Measurements from ENCODE around the gene ARAP1. TPM values are rescaled to one million over a fixed set of nuclear protein-coding genes. Genes with fewer than 3 reads are reported as not detected.

Gene ARAP1
- polyA plus RNA-seq, 1 donor (not counting 4 experiments of a cell fraction or from before 2014, with no cell fraction given) = 32.8 TPM

DNA sequence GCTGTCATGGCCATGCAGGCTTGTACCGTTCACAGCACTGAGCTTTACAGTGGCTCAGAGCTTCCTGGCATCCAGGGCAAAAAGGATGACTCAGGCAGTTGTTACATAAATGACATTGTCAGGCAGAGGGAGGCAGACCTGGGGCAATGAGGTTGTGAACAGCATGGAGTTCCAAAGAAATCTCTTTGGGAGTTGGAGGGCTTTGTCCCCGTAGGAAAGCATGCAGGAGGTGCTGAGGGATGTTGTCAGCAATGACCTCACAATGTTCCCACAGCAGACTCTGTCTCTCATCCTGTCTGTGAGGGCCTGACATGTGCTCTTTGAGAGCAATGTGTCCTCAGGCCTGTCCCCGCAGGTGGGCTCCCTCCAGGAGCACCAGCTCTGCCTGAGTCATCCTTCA is 52.1 kb downstream of the ARAP1 start:
- Histone ChIP-seq H3K4me3 (ENCODE audit: control insufficient read depth in 2 of 3, extremely low read depth in 1 of 3, insufficient read depth in 2 of 3, low read depth in 1 of 3, low read length in 3 of 3) (no peak overlapping the region), H4K20me1 (ENCODE audit: control insufficient read depth, extremely low read depth, insufficient read depth, low read length) (peaks cover 5% of the 10 kb centered on the region), H3K79me2 (ENCODE audit: control insufficient read depth, insufficient read depth, low read length) (no peaks in the 10 kb centered on the region), H3K27ac (ENCODE audit: control insufficient read depth, insufficient read depth, low read length) (no peak overlapping the region), H3K9me3 (ENCODE audit: control insufficient read depth, low read depth, low read length) (no peaks in the 10 kb centered on the region), H3K9me1 (ENCODE audit: control insufficient read depth, extremely low read depth, insufficient read depth, low read length) (peaks cover 2% of the 10 kb centered on the region), H3K27me3 (ENCODE audit: control insufficient read depth, extremely low read depth, insufficient read depth, low read length) (no peaks in the 10 kb centered on the region), H3K9ac (ENCODE audit: control insufficient read depth, extremely low read depth, insufficient read depth, low read length) (no peak overlapping the region), H2AFZ (ENCODE audit: control insufficient read depth, low read length) (no peak overlapping the region), H3K36me3 (ENCODE audit: control insufficient read depth in 2 of 2, extremely low read depth in 1 of 2, insufficient read depth in 2 of 2, low read length in 2 of 2) (peaks cover 36 to 47% of the 10 kb centered on the region in 2 experiments), H3K4me2 (ENCODE audit: control insufficient read depth, extremely low read depth, insufficient read depth, low read depth, low read length) (no peak overlapping the region), H3K4me1 (ENCODE audit: control insufficient read depth, extremely low read depth, insufficient read depth, low read length) (peaks cover 8% of the 10 kb centered on the region)
- FAIRE-seq (peak; percentile 83), DNase-seq (ENCODE audit: low read depth, low spot score) (no peak)
- no peak for TF ChIP-seq EZH2 (IDR thresholded peaks at IDR 0.05; ENCODE audit: low read length)
- TF ChIP-seq, protein P1, sequence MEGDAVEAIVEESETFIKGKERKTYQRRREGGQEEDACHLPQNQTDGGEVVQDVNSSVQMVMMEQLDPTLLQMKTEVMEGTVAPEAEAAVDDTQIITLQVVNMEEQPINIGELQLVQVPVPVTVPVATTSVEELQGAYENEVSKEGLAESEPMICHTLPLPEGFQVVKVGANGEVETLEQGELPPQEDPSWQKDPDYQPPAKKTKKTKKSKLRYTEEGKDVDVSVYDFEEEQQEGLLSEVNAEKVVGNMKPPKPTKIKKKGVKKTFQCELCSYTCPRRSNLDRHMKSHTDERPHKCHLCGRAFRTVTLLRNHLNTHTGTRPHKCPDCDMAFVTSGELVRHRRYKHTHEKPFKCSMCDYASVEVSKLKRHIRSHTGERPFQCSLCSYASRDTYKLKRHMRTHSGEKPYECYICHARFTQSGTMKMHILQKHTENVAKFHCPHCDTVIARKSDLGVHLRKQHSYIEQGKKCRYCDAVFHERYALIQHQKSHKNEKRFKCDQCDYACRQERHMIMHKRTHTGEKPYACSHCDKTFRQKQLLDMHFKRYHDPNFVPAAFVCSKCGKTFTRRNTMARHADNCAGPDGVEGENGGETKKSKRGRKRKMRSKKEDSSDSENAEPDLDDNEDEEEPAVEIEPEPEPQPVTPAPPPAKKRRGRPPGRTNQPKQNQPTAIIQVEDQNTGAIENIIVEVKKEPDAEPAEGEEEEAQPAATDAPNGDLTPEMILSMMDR (optimal IDR thresholded peaks at IDR 0.05 in 1 of 3, IDR thresholded peaks at IDR 0.05 in 1 of 3, conservative IDR thresholded peaks at IDR 0.05 in 1 of 3; ENCODE audit: extremely low read depth in 1 of 3, insufficient read depth in 2 of 3, low read length in 3 of 3) = no peak
- dilution Hi-C loops (cut with MboI; ENCODE audit: extremely low pct_ligation_motif_present, low sequenced_read_pairs) = no loop called here

DNA sequence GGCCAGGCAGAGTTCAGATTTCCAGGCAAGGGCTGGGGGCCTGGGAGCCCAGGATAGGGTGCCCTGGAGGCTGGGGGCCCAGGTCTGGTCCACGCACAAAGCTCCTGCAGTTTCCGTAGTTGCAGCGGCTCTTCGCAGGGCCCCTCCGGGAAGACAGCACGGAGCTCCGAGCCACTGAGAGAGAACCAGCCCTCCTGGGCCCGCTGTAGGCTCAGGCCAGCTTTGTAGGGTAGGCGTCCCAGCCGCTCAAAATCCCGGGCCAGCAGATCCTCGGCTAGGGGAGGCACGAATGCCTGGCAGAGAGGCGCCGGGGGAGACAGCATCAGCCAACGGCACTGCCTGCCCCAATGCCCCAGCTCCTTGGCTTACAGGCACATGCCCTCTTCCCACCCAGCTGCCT is 54.4 kb downstream of the ARAP1 start:
- no peak overlapping the region for H2AFZ ChIP-seq (ENCODE audit: control insufficient read depth, low read length)
- no peak overlapping the region for H3K4me2 ChIP-seq (ENCODE audit: control insufficient read depth, extremely low read depth, insufficient read depth, low read depth, low read length)
- peaks cover 49 to 59% of the 10 kb centered on the region in 2 experiments for H3K36me3 ChIP-seq (ENCODE audit: control insufficient read depth in 2 of 2, extremely low read depth in 1 of 2, insufficient read depth in 2 of 2, low read length in 2 of 2)
- DNase-seq (ENCODE audit: low read depth, low spot score) (no peak), FAIRE-seq (no peak)
- peaks cover 8% of the 10 kb centered on the region for H3K4me1 ChIP-seq (ENCODE audit: control insufficient read depth, extremely low read depth, insufficient read depth, low read length)
- H3K9ac ChIP-seq (ENCODE audit: control insufficient read depth, extremely low read depth, insufficient read depth, low read length) = no peak overlapping the region
- H3K27me3 ChIP-seq (ENCODE audit: control insufficient read depth, extremely low read depth, insufficient read depth, low read length) = no peaks in the 10 kb centered on the region
- TF ChIP-seq, protein P1 (optimal IDR thresholded peaks at IDR 0.05 in 1 of 3, IDR thresholded peaks at IDR 0.05 in 1 of 3, conservative IDR thresholded peaks at IDR 0.05 in 1 of 3; ENCODE audit: extremely low read depth in 1 of 3, insufficient read depth in 2 of 3, low read length in 3 of 3) = no peak
- TF ChIP-seq EZH2 (IDR thresholded peaks at IDR 0.05; ENCODE audit: low read length) = no peak
- H4K20me1 ChIP-seq (ENCODE audit: control insufficient read depth, extremely low read depth, insufficient read depth, low read length) = peaks cover 5% of the 10 kb centered on the region
- H3K79me2 ChIP-seq (ENCODE audit: control insufficient read depth, insufficient read depth, low read length) = no peaks in the 10 kb centered on the region
- dilution Hi-C loops (cut with MboI; ENCODE audit: extremely low pct_ligation_motif_present, low sequenced_read_pairs) = no loop called here
- H3K4me3 ChIP-seq (ENCODE audit: control insufficient read depth in 2 of 3, extremely low read depth in 1 of 3, insufficient read depth in 2 of 3, low read depth in 1 of 3, low read length in 3 of 3) = no peak overlapping the region
- no peaks in the 10 kb centered on the region for H3K9me3 ChIP-seq (ENCODE audit: control insufficient read depth, low read depth, low read length)
- peaks cover 2% of the 10 kb centered on the region for H3K9me1 ChIP-seq (ENCODE audit: control insufficient read depth, extremely low read depth, insufficient read depth, low read length)
- no peak overlapping the region for H3K27ac ChIP-seq (ENCODE audit: control insufficient read depth, insufficient read depth, low read length)
